Activated T-cell treated with anti-CD3 and anti-CD28 coated beads for 4 hours (primary cell): ENCODE data around the gene THSD7A.

Source experiments
- DNase-seq: peaks from one replicate; pipeline ENCODE4 v3.0.0-alpha.2; 2020

Gene THSD7A

GRCh38 chr7:11489280-11489679 lies 342.7 kb downstream of the THSD7A start:
- DNase-seq, result no peak

GRCh38 chr7:11486271-11486670 lies 345.7 kb downstream of the THSD7A start:
- DNase-seq, result no peak

GRCh38 chr7:11485636-11486035 lies 346.4 kb downstream of the THSD7A start:
- DNase-seq, result no peak

- no peak for DNase-seq
These were observed 351.9 kb downstream of the THSD7A start for GRCh38 chr7:11480143-11480542.

- no peak for DNase-seq
These were observed 353.1 kb downstream of the THSD7A start for GRCh38 chr7:11478882-11479281.

- DNase-seq, result no peak
These were observed 353.6 kb downstream of the THSD7A start for GRCh38 chr7:11478426-11478825.

GRCh38 chr7:11474902-11475585 lies 357.0 kb downstream of the THSD7A start:
- no peak for DNase-seq

- no peak for DNase-seq
These were observed 358.1 kb downstream of the THSD7A start for GRCh38 chr7:11473807-11474424.

- no peak for DNase-seq
These were observed 358.8 kb downstream of the THSD7A start for GRCh38 chr7:11473220-11473619.

GRCh38 chr7:11472646-11473045 lies 359.4 kb downstream of the THSD7A start:
- no peak for DNase-seq

GRCh38 chr7:11471255-11471654 lies 360.7 kb downstream of the THSD7A start:
- no peak for DNase-seq

GRCh38 chr7:11469028-11469745 lies 362.8 kb downstream of the THSD7A start:
- no peak for DNase-seq

GRCh38 chr7:11466517-11467105 lies 365.4 kb downstream of the THSD7A start:
- no peak for DNase-seq

- DNase-seq, result no peak
These were observed 367.4 kb downstream of the THSD7A start for GRCh38 chr7:11464624-11465023.

- DNase-seq, result no peak
These were observed 370.1 kb downstream of the THSD7A start for GRCh38 chr7:11461946-11462345.

GRCh38 chr7:11458736-11459483 lies 373.1 kb downstream of the THSD7A start:
- DNase-seq, result no peak

- no peak for DNase-seq
These were observed 374.6 kb downstream of the THSD7A start for GRCh38 chr7:11457419-11457818.

- no peak for DNase-seq
These were observed 375.4 kb downstream of the THSD7A start for GRCh38 chr7:11456574-11456973.

- no peak for DNase-seq
These were observed 379.5 kb downstream of the THSD7A start for GRCh38 chr7:11452476-11452875.

- DNase-seq, result no peak
These were observed 381.7 kb downstream of the THSD7A start for GRCh38 chr7:11450281-11450680.

GRCh38 chr7:11449316-11449715 lies 382.7 kb downstream of the THSD7A start:
- DNase-seq, result no peak

GRCh38 chr7:11448323-11448722 lies 383.7 kb downstream of the THSD7A start:
- no peak for DNase-seq

- DNase-seq, result no peak
These were observed 384.9 kb downstream of the THSD7A start for GRCh38 chr7:11447106-11447505.
